Fibroblast of lung (primary cell): ENCODE results near the gene PRICKLE1.

Experiments used
- EZH2 ChIP-seq: IDR thresholded peaks from 2 replicates; pipeline ENCODE4 v1.5.1; 2012; ENCODE audit warnings: low read length, control low read depth, mild to moderate bottlenecking; ENCODE audit errors: missing control alignments
- TF ChIP-seq, protein P1 (sequence below), 2 donors: IDR thresholded peaks in 1 of 2; conservative IDR thresholded peaks in 1 of 2; 1 replicate in 1 of 2; 2 replicates in 1 of 2; pipeline ENCODE4 v1.5.1; 2011 to 2012; ENCODE audit warnings: low read length in 2 of 2, control low read depth in 1 of 2, inconsistent platforms in 1 of 2, low read depth in 1 of 2, mild to moderate bottlenecking in 1 of 2

DNA sequence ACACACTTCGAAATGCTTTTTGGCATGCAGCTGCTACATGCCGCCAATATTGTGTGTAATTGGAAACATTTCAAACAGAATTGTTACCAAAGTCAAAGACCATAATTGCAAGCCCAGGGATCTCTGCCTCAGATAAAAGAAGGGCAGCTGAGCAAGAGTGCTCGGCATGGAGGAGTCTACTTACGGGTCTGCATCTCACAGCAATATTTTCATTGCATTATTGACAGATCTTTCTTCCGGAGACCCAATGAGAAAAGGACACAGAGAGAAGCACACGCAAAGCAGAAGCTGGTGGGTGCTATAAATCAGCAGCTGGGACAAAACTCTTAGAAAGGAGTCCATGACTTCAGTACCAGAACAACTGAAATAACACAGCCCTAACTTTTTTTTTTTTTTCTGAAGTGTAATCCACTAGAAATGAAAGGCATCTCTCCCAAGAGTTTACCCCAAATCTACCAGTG is 4.9 kb downstream of the PRICKLE1 start:
- TF ChIP-seq, protein P1, sequence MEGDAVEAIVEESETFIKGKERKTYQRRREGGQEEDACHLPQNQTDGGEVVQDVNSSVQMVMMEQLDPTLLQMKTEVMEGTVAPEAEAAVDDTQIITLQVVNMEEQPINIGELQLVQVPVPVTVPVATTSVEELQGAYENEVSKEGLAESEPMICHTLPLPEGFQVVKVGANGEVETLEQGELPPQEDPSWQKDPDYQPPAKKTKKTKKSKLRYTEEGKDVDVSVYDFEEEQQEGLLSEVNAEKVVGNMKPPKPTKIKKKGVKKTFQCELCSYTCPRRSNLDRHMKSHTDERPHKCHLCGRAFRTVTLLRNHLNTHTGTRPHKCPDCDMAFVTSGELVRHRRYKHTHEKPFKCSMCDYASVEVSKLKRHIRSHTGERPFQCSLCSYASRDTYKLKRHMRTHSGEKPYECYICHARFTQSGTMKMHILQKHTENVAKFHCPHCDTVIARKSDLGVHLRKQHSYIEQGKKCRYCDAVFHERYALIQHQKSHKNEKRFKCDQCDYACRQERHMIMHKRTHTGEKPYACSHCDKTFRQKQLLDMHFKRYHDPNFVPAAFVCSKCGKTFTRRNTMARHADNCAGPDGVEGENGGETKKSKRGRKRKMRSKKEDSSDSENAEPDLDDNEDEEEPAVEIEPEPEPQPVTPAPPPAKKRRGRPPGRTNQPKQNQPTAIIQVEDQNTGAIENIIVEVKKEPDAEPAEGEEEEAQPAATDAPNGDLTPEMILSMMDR (conservative IDR thresholded peaks at IDR 0.05 in 1 of 2, IDR thresholded peaks at IDR 0.05 in 1 of 2; ENCODE audit: low read depth in 1 of 2, low read length in 2 of 2): no peak
- TF ChIP-seq EZH2: no peak
